H9 (cell line): ENCODE results near the gene MSLN. TPM values are rescaled to one million over a fixed set of nuclear protein-coding genes. Genes with fewer than 3 reads are reported as not detected.

ENCODE experiments used
- DNase-seq: peaks from one replicate; pipeline ENCODE4 v3.0.0-alpha.2; 2017
- H2AFZ ChIP-seq: one replicate; pipeline ENCODE4 v1.6.1; 2013; ENCODE audit warnings: mild to moderate bottlenecking, low read length, control low read depth, moderate library complexity
- H2AK5ac ChIP-seq: 2 replicates; pipeline ENCODE4 v1.6.1; 2013; ENCODE audit warnings: low read length, control low read depth, mixed read lengths; ENCODE audit not compliant: insufficient read length
- H2BK120ac ChIP-seq: one replicate; pipeline ENCODE4 v1.6.1; 2013; ENCODE audit warnings: low read depth, mild to moderate bottlenecking, low read length, control low read depth, inconsistent platforms; ENCODE audit not compliant: poor library complexity, severe bottlenecking
- H2BK12ac ChIP-seq: 2 replicates; pipeline ENCODE4 v1.6.1; 2013; ENCODE audit warnings: low read length, control low read depth, mixed read lengths, low read depth; ENCODE audit not compliant: insufficient read length
- H2BK15ac ChIP-seq: 2 replicates; pipeline ENCODE4 v1.6.1; 2013; ENCODE audit warnings: low read depth, low read length, control low read depth
- H2BK20ac ChIP-seq: one replicate; pipeline ENCODE4 v1.6.1; 2013; ENCODE audit warnings: low read depth, mild to moderate bottlenecking, low read length, control low read depth, inconsistent platforms; ENCODE audit not compliant: poor library complexity, severe bottlenecking
- H2BK5ac ChIP-seq: 2 replicates; pipeline ENCODE4 v1.6.1; 2013; ENCODE audit warnings: low read length, control low read depth, mixed read lengths; ENCODE audit not compliant: insufficient read length
- H3K14ac ChIP-seq: 2 replicates; pipeline ENCODE4 v1.6.1; 2013; ENCODE audit warnings: low read length, control low read depth; ENCODE audit not compliant: insufficient read depth
- H3K18ac ChIP-seq: 2 replicates; pipeline ENCODE4 v1.6.1; 2013; ENCODE audit warnings: low read depth, mild to moderate bottlenecking, mixed read lengths, low read length, control low read depth; ENCODE audit not compliant: insufficient read length
- H3K23ac ChIP-seq: 2 replicates; pipeline ENCODE4 v1.6.1; 2013; ENCODE audit warnings: low read length, control low read depth, mixed read lengths, low read depth; ENCODE audit not compliant: insufficient read length
- H3K23me2 ChIP-seq: 2 replicates; pipeline ENCODE4 v1.6.1; 2013; ENCODE audit warnings: low read depth, mild to moderate bottlenecking, mixed read lengths, low read length, control low read depth; ENCODE audit not compliant: insufficient read length, poor library complexity, severe bottlenecking
- H3K27ac ChIP-seq: 2 replicates; pipeline ENCODE4 v1.5.1; 2013; ENCODE audit warnings: low read length, control low read depth, mixed read lengths, low read depth; ENCODE audit not compliant: insufficient read length
- H3K27me3 ChIP-seq: 2 replicates; pipeline ENCODE4 v1.6.1; 2013; ENCODE audit warnings: low read length, control low read depth, inconsistent platforms; ENCODE audit not compliant: insufficient read depth
- H3K4ac ChIP-seq: 2 replicates; pipeline ENCODE4 v1.6.1; 2013; ENCODE audit warnings: low read depth, mild to moderate bottlenecking, control low read depth, inconsistent platforms, low read length, moderate library complexity
- H3K4me1 ChIP-seq: 2 replicates; pipeline ENCODE4 v1.6.1; 2013; ENCODE audit warnings: low read length, control low read depth, inconsistent platforms; ENCODE audit not compliant: insufficient read depth
- H3K4me2 ChIP-seq: 2 replicates; pipeline ENCODE4 v1.6.1; 2013; ENCODE audit warnings: low read length, control low read depth, mixed read lengths; ENCODE audit not compliant: insufficient read length, insufficient read depth
- H3K56ac ChIP-seq: 2 replicates; pipeline ENCODE4 v1.6.1; 2013; ENCODE audit warnings: low read depth, mild to moderate bottlenecking, mixed read lengths, low read length, control low read depth; ENCODE audit not compliant: insufficient read length
- H3K79me1 ChIP-seq: 2 replicates; pipeline ENCODE4 v1.6.1; 2013; ENCODE audit warnings: low read depth, mild to moderate bottlenecking, moderate library complexity, low read length, control low read depth, inconsistent platforms; ENCODE audit not compliant: insufficient read depth, poor library complexity, severe bottlenecking
- H3K79me2 ChIP-seq: 2 replicates; pipeline ENCODE4 v1.6.1; 2013; ENCODE audit warnings: low read length, control low read depth, inconsistent platforms; ENCODE audit not compliant: insufficient read depth
- H3K9ac ChIP-seq: 2 replicates; pipeline ENCODE4 v1.6.1; 2013; ENCODE audit warnings: low read length, control low read depth, mixed read lengths; ENCODE audit not compliant: insufficient read length; ENCODE audit errors: extremely low read depth
- H3K9me3 ChIP-seq: one replicate; pipeline ENCODE4 v1.6.1; 2013; ENCODE audit warnings: low read depth, low read length, inconsistent platforms; ENCODE audit not compliant: control insufficient read depth
- H3T11ph ChIP-seq: one replicate; pipeline ENCODE4 v1.6.1; 2013; ENCODE audit warnings: mild to moderate bottlenecking, low read length, control low read depth, inconsistent platforms
- H4K20me1 ChIP-seq: one replicate; pipeline ENCODE4 v1.6.1; 2013; ENCODE audit not compliant: control insufficient read depth, insufficient read length, insufficient read depth
- H4K5ac ChIP-seq: 2 replicates; pipeline ENCODE4 v1.6.1; 2013; ENCODE audit warnings: low read depth, mild to moderate bottlenecking, mixed read lengths, low read length, control low read depth; ENCODE audit not compliant: insufficient read length
- H4K8ac ChIP-seq: replicated peaks from 2 replicates; pipeline ENCODE4 v1.6.1; 2013; ENCODE audit warnings: low read length, control low read depth, mixed read lengths, low read depth; ENCODE audit not compliant: insufficient read length
- H4K91ac ChIP-seq: 2 replicates; pipeline ENCODE4 v1.6.1; 2013; ENCODE audit warnings: low read depth, mild to moderate bottlenecking, moderate library complexity, mixed read lengths, low read length, control low read depth; ENCODE audit not compliant: insufficient read length
- H3K27ac Mint-ChIP-seq, 3 experiments: 2 replicates in 2 of 3; 3 replicates in 1 of 3; pipeline ENCODE4 v1.8.0; 2020 to 2021; ENCODE audit warnings: mixed read lengths in 3 of 3, mild to moderate bottlenecking in 1 of 3, moderate library complexity in 1 of 3
- H3K27me3 Mint-ChIP-seq: 2 replicates; pipeline ENCODE4 v1.8.0; 2021; ENCODE audit warnings: low read depth, mild to moderate bottlenecking, moderate library complexity, mixed read lengths
- H3K36me3 Mint-ChIP-seq, 3 experiments: 2 replicates in 2 of 3; 3 replicates in 1 of 3; pipeline ENCODE4 v1.8.0; 2020 to 2021; ENCODE audit warnings: low read depth in 3 of 3, mixed read lengths in 3 of 3; ENCODE audit not compliant: insufficient read depth in 1 of 3
- H3K4me1 Mint-ChIP-seq, 2 experiments: 2 replicates each; pipeline ENCODE4 v1.8.0; 2020; ENCODE audit warnings: mixed read lengths in 2 of 2
- H3K4me3 Mint-ChIP-seq, 2 experiments: 2 replicates in 1 of 2; 3 replicates in 1 of 2; pipeline ENCODE4 v1.8.0; 2020 to 2021; ENCODE audit warnings: mild to moderate bottlenecking in 2 of 2, mixed read lengths in 2 of 2, moderate library complexity in 1 of 2
- H3K9me3 Mint-ChIP-seq, 2 experiments: 2 replicates in 1 of 2; 3 replicates in 1 of 2; pipeline ENCODE4 v1.8.0; 2020; ENCODE audit warnings: mild to moderate bottlenecking in 2 of 2, mixed read lengths in 2 of 2, moderate library complexity in 1 of 2
- CTCF ChIP-seq: fragments of 200-600 bp; sonication (generic); conservative IDR thresholded peaks from 3 replicates; pipeline ENCODE4 v1.8.0; 2021; ENCODE audit warnings: antibody characterized with exemption, mild to moderate bottlenecking
- WGBS: extraction: QIAGEN DNeasy Blood & Tissue Kit; methylation state at CpG from one replicate; pipeline ENCODE4 v1.1.7; 2013; ENCODE audit warnings: missing lambda C conversion rate, low lambda C conversion rate, mixed read lengths; ENCODE audit not compliant: insufficient read length; ENCODE audit errors: extremely low coverage; 5-methylcytosine and 5-hydroxymethylcytosine counted together
- total RNA-seq: library from RNA; stranded (reverse); gene quantifications from 2 replicates; pipeline ENCODE4 v1.2.1, GENCODE V29; 2021

Gene MSLN
- total RNA-seq, 1 experiment from 2014 or later: 0.22 TPM

GRCh38 chr16:761625-762513, 1.3 kb downstream of the MSLN start:
- no peaks in the 10 kb centered on the region for H3K23me2 ChIP-seq

More at GRCh38 chr16:761625-762513, 1.3 kb downstream of the MSLN start:
- Histone ChIP-seq H3K18ac (no peak overlapping the region), H4K91ac (no peak overlapping the region), H3K27ac (no peak overlapping the region), H2AK5ac (no peak overlapping the region), H3K4me2 (no peak overlapping the region), H3T11ph (no peak overlapping the region), H3K79me1 (no peaks in the 10 kb centered on the region), H3K4ac (no peak overlapping the region), H3K9me3 (no peaks in the 10 kb centered on the region), H2BK12ac (no peak overlapping the region), H3K27me3 (no peaks in the 10 kb centered on the region), H2BK5ac (no peak overlapping the region), H4K5ac (no peak overlapping the region), H3K9ac (no peak overlapping the region), H4K8ac (no peak overlapping the region), H2BK15ac (no peak overlapping the region), H2BK20ac (no peak overlapping the region), H2AFZ (no peak overlapping the region), H3K14ac (no peak overlapping the region), H3K4me1 (no peaks in the 10 kb centered on the region), H2BK120ac (no peak overlapping the region), H3K56ac (no peak overlapping the region), H3K79me2 (no peaks in the 10 kb centered on the region), H3K23ac (no peak overlapping the region), H4K20me1 (no peaks in the 10 kb centered on the region)
- peaks cover 16% of the 10 kb centered on the region for H3K27me3 Mint-ChIP-seq
- DNase-seq: no peak
- H3K4me3 Mint-ChIP-seq: no peak overlapping the region
- H3K4me1 Mint-ChIP-seq: peaks cover 5 to 10% of the 10 kb centered on the region in 2 experiments
- no peaks in the 10 kb centered on the region for H3K9me3 Mint-ChIP-seq
- TF ChIP-seq CTCF: no peak
- WGBS: no CpG with 5 or more reads among the region's 22 CpGs
- no peaks in the 10 kb centered on the region for H3K36me3 Mint-ChIP-seq
- no peak overlapping the region for H3K27ac Mint-ChIP-seq
